Memory B cell (primary cell): ENCODE measurements around the gene UBE2J1.
A peak's percentile ranks its signal among the peaks of the same experiment; 100 is the strongest.
"Not testable (repeated sequence)": the region's sequence is repeated elsewhere in the genome, so short reads cannot be mapped to it uniquely, and the experiment has no call there.

Experiments
- ATAC-seq: fragments of 150-1000 bp; cut with Tn5 transposase; 2 replicates; pipeline ENCODE4 v1.10.0; 2021; ENCODE audit warnings: low read depth, mild to moderate bottlenecking, moderate library complexity
- DNase-seq, 2 donors: peaks; one replicate each; pipeline ENCODE4 v3.0.0; 2022; ENCODE audit warnings: low spot score in 2 of 2
- H3K27ac Mint-ChIP-seq: one replicate; pipeline ENCODE4 v1.8.0; 2022; ENCODE audit warnings: mild to moderate bottlenecking, moderate library complexity, mixed read lengths
- H3K27me3 Mint-ChIP-seq: one replicate; pipeline ENCODE4 v1.8.0; 2022; ENCODE audit warnings: mixed read lengths
- H3K36me3 Mint-ChIP-seq: one replicate; pipeline ENCODE4 v1.8.0; 2022; ENCODE audit warnings: mild to moderate bottlenecking, mixed read lengths
- H3K4me1 Mint-ChIP-seq: one replicate; pipeline ENCODE4 v1.8.0; 2022; ENCODE audit warnings: mixed read lengths
- H3K4me3 Mint-ChIP-seq: one replicate; pipeline ENCODE4 v1.8.0; 2022; ENCODE audit warnings: mild to moderate bottlenecking, moderate library complexity, mixed read lengths
- H3K9me3 Mint-ChIP-seq: one replicate; pipeline ENCODE4 v1.8.0; 2022; ENCODE audit warnings: mixed read lengths

UBE2J1 gene, protein sequence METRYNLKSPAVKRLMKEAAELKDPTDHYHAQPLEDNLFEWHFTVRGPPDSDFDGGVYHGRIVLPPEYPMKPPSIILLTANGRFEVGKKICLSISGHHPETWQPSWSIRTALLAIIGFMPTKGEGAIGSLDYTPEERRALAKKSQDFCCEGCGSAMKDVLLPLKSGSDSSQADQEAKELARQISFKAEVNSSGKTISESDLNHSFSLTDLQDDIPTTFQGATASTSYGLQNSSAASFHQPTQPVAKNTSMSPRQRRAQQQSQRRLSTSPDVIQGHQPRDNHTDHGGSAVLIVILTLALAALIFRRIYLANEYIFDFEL

DNA sequence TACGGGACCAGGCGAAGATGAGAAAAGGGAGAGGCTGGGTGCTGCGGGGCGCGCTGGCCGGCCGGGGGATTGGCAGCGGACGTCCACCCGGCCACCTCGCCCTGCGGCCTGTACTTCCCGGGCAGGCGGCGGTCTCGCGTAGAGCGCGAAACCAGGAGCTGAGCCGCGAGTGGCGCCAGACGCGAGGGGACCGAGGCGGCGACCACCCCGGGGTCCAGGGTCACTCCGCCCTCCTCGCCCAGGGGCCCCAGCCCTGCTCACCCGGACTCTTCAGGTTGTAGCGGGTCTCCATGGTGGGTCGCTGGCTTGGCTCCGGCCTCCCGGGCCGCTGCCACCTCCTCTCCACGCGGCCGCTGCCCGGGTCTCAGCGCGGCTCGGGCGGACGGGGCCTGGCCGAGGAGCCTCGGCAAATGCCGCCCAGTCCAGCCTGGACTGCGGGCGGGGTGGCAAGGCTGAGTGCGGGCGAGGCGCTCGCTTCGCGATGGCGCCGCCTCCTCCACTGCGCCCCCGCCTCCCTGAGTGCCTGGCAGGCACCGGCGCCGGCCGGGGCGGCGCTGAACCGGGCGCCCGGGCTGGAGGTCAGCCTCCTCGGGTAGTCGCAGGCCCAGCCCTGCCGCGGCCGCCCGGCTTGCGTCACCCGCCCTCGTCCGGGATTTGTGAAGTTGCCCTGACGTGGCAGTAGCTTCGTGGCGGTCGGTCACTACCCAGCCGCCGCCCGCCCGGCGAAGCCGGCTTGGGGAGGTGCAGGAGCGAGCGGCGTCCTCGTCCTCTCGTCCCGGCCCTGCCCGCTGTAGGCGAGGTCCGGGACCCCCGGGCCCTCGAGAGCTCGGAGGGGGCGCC lies at the start of gene UBE2J1:
UBE2J1 (minus strand) TSS at position 445 of the 840 bp plus-strand sequence; CDS start at position 292, 153 bp downstream.
- peak; percentile 63 to 75 for DNase-seq
- peak; percentile 69 for ATAC-seq
- H3K27ac Mint-ChIP-seq: peak within 1 kb of the TSS; percentile 98
- H3K9me3 Mint-ChIP-seq: peaks cover 1% of the 10 kb centered on the region
- H3K4me1 Mint-ChIP-seq: peaks cover 47% of the 10 kb centered on the region
- no peaks in the 10 kb centered on the region for H3K27me3 Mint-ChIP-seq
- H3K4me3 Mint-ChIP-seq: peak within 1 kb of the TSS; percentile 98
- peaks cover 16% of the 10 kb centered on the region for H3K36me3 Mint-ChIP-seq

DNA sequence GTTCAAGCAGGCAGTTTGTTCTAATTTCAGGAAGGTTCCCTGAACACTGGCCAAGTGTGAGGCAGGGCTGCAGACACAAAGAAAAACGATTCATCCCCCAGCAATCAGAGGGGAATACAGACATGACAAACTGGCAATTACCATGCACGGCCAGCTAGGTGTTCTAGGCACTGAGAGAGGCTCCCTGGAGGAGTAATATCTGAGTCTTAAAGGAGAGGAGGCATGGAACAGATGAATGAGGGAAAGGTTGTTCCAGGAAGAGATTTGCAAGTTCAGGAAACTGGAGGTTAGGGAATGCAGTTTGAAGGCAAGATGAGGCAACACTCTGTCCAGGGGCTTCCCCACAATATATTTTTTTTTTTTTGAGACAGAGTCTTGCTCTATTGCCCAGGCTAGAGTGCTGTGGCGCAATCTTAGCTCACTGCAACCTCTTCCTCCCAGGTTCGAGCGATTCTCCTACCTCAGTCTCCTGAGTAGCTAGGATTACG lies 48.4 kb upstream of the UBE2J1 start:
- no peak for DNase-seq
- H3K27ac Mint-ChIP-seq: no peak overlapping the region
- H3K4me1 Mint-ChIP-seq: no peaks in the 10 kb centered on the region
- no peak overlapping the region for H3K4me3 Mint-ChIP-seq
- no peaks in the 10 kb centered on the region for H3K9me3 Mint-ChIP-seq
- no peaks in the 10 kb centered on the region for H3K36me3 Mint-ChIP-seq
- H3K27me3 Mint-ChIP-seq: peaks cover 2% of the 10 kb centered on the region
- ATAC-seq: no peak

DNA sequence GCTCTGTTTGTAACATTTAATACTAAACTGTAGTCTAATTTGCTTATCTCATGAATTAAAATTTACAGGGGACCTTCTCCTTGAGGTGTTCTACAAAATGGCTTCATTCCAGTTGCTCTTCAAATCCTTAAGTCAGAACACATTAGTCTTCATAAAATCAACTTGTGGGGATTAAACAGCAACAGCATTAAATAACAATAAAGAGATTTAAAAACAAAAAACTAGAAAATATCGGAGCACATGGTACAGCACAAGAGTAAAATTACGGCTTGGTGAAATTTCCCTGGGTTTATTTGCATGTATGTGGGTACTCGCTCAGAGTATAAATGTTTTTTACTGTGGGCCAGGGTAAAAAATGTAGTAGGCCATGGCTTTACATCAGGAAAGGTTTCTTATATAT lies 47.5 kb upstream of the UBE2J1 start:
- no peaks in the 10 kb centered on the region for H3K9me3 Mint-ChIP-seq
- DNase-seq: no peak
- ATAC-seq: no peak
- no peak overlapping the region for H3K4me3 Mint-ChIP-seq
- H3K4me1 Mint-ChIP-seq: no peaks in the 10 kb centered on the region
- no peaks in the 10 kb centered on the region for H3K36me3 Mint-ChIP-seq
- no peaks in the 10 kb centered on the region for H3K27me3 Mint-ChIP-seq
- H3K27ac Mint-ChIP-seq: no peak overlapping the region

DNA sequence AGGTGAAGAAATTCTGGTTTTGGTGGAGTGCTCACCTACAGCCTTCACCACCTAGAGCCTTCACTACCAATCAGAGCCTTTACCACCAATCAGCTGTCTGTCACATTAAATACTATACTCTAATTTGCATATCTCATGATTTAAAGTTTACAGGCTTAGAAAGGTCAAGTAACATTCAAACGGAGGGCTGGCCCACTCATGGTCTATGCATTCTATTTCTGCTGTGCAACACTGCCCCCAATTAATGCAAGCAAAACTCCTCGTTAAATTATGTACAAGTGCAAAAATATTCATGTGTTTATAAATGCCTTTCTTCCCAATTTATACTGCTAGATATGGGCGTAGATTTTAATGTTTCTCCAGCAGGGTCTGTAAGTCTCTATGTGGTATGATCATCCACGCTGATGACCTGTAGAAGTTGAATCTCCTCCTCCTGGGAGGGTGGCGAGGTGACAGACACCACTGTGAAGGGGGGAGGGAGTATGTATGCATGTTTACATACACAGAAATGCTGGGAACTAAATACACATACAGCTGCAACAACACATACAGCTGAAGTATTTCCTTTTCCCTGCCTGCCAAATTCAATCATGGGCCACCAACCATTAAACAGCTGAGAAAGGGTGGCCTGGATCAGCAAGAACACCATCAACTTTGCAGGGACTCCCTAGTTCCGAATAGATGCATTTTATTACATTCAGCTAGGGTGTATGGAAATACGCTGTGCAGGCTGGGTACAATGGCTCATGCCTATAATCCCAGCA lies 46.4 kb upstream of the UBE2J1 start:
- ATAC-seq: no peak
- no peaks in the 10 kb centered on the region for H3K27me3 Mint-ChIP-seq

DNA sequence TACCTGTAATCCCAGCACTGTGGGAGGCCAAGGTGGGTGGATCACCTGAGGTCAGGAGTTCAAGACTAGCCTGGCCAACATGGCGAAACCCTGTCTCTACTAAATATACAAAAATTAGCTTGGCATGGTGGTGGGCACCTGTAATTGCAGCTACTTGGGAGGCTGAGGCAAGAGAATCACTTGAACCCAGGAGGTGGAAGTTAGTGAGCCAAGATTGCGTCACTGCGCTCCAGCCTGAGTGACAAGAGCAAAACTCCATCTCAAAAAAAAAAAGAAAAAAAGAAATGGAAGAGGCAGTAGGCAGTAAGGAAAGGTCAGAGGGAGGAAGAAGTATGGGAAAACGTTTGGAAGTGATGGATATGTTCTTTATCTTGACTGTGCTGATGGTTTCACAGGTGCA lies 45.4 kb upstream of the UBE2J1 start:
- DNase-seq, H3K4me1 Mint-ChIP-seq, H3K36me3 Mint-ChIP-seq, ATAC-seq, H3K4me3 Mint-ChIP-seq, H3K9me3 Mint-ChIP-seq, H3K27ac Mint-ChIP-seq, H3K27me3 Mint-ChIP-seq: not testable (repeated sequence)

More for the DNA sequence above, 46.4 kb upstream of the UBE2J1 start:
- H3K4me3 Mint-ChIP-seq: no peak overlapping the region
- DNase-seq: no peak
- H3K4me1 Mint-ChIP-seq: no peaks in the 10 kb centered on the region
- H3K36me3 Mint-ChIP-seq: no peaks in the 10 kb centered on the region
- H3K9me3 Mint-ChIP-seq: no peaks in the 10 kb centered on the region
- no peak overlapping the region for H3K27ac Mint-ChIP-seq

DNA sequence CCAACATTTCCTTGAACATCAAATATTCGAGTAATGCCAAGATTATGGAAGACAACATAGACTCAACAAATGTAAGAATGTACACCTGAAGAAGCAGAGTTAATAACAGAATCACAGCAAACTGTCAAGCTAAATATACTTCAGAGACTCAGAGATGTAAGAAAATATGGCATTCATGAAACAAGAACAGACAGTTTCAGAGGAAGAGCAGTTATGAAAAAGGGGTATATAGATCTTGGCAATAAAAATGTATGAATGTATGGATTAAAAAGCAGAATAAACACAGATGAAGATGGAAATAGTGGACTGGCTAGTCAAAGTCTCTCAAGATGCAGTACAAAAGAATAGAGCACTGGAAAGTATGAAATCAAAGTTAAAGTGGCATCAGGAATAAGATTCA lies 41.1 kb upstream of the UBE2J1 start:
- H3K27me3 Mint-ChIP-seq: peaks cover 8% of the 10 kb centered on the region
- H3K9me3 Mint-ChIP-seq: peaks cover 10% of the 10 kb centered on the region
- ATAC-seq (no peak), DNase-seq (no peak)
- H3K4me3 Mint-ChIP-seq: no peak overlapping the region
- H3K36me3 Mint-ChIP-seq: peaks cover 8% of the 10 kb centered on the region
- H3K27ac Mint-ChIP-seq: no peak overlapping the region
- H3K4me1 Mint-ChIP-seq: no peaks in the 10 kb centered on the region

DNA sequence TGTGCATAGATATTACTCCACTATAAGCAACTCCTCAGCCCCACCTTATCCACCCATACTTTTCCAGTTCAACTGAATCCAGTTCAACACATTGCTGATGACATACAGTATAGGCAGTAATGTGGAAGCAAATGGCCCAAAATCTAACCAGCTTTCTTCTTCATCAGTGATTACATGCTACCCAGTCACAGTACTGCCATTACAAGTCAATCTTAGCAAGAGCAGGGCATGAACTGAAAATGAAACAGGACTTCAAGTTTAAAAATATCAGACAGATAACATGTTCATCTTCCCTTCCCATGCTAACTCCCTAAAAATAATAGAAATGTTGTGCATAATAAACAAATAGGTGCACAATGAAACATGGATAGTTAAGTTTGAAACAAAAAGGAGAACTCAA lies 40.3 kb upstream of the UBE2J1 start:
- DNase-seq (no peak), ATAC-seq (no peak)
- peaks cover 10% of the 10 kb centered on the region for H3K9me3 Mint-ChIP-seq
- peaks cover 8% of the 10 kb centered on the region for H3K36me3 Mint-ChIP-seq
- H3K4me1 Mint-ChIP-seq: no peaks in the 10 kb centered on the region
- no peak overlapping the region for H3K27ac Mint-ChIP-seq
- H3K27me3 Mint-ChIP-seq: peaks cover 8% of the 10 kb centered on the region
- H3K4me3 Mint-ChIP-seq: no peak overlapping the region

DNA sequence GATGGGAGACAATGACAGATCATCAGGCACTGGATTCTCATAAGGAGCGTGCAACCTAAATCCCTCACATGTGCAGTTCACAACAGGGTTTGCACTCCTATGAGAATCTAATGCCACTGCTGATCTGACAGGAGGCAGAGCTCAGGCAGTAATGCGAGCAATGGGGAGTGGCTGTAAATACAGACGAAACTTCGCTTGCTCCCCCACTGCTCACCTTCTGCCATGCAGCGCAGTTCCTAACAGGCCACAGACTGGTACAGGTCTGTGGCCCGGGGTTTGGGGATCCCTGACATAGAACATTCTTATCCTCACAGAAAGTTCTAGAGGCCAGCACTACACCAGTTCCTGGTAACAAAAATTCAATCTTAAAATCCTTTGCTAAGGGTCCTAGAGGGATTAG lies 36.3 kb upstream of the UBE2J1 start:
- Mint-ChIP-seq H3K27me3 (peaks cover 12% of the 10 kb centered on the region), H3K9me3 (peaks cover 9% of the 10 kb centered on the region), H3K27ac (no peak overlapping the region), H3K4me1 (peaks cover 8% of the 10 kb centered on the region), H3K36me3 (peaks cover 8% of the 10 kb centered on the region), H3K4me3 (no peak overlapping the region)
- DNase-seq (no peak), ATAC-seq (no peak)

DNA sequence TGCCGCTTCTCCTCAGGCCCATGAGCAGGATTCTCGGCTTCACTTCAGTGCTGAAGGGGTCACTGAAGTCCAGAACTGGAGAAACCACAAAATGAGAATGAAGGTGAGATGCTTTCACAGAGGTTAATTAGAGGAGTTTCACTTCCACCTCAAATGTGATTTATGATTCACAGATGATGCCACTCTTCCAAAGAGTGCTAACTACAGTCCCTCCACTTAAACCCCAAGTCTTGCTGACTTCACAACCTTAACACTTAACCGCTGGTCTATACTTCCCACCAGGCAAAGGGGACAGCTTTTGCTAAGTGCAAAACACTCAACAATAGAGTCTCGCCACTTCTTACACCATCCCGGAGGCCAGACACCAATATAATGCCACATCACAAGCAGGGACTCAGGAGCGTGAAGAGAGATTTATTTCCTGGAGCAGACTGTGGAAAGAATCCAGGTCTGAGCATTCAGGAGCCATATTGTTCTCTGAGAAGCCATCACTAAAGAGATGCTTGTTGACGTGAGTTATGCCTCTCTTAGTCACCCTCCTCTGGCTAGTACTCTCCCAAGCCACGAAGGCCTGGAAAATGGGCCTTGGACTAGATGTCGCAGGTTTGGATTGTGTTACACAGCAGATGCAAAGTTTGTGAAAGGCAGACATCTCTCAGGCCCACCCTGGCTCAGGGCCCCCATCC lies 35.1 kb upstream of the UBE2J1 start:
- H3K36me3 Mint-ChIP-seq: no peaks in the 10 kb centered on the region
- H3K27me3 Mint-ChIP-seq: peaks cover 6% of the 10 kb centered on the region
- DNase-seq (peak in 1 of 2 donors; percentile 21), ATAC-seq (peak; percentile 96)
- H3K9me3 Mint-ChIP-seq: peaks cover 1% of the 10 kb centered on the region
- H3K4me1 Mint-ChIP-seq: peaks cover 8% of the 10 kb centered on the region
- H3K4me3 Mint-ChIP-seq: peak overlapping the region; percentile 40
- H3K27ac Mint-ChIP-seq: no peak overlapping the region

DNA sequence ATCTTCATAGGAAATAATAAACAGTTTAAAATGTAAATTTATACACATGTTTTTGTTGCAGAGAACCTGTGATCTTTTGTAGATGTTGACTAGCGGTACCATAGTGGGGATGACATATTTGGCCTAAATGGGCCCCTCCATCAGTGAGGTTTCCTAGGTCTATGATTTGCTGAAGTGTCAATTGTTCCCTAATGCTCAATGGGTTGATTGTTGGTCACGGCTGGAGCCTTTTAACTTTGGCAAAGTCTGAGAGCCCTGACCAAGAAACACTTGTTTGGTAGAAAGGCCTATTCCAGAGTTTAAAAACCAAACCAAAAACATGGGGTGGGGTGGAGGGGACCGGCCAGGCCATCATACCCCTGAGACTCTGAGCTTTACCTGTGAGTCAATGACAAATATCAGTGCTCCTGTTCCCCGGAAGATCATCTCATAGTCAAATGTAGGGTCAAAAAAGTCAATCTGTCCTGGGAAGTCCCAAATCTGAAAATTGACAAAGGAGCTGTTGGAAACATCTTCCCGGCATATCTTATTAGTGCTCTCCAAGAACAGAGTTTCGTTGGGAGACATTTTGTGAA lies 34.5 kb upstream of the UBE2J1 start:
- peaks cover 6% of the 10 kb centered on the region for H3K27me3 Mint-ChIP-seq
- no peak for DNase-seq
- peak; percentile 18 for ATAC-seq
- no peak overlapping the region for H3K27ac Mint-ChIP-seq
- peaks cover 8% of the 10 kb centered on the region for H3K4me1 Mint-ChIP-seq
- H3K4me3 Mint-ChIP-seq: peak overlapping the region; percentile 43
- H3K9me3 Mint-ChIP-seq: peaks cover 1% of the 10 kb centered on the region
- H3K36me3 Mint-ChIP-seq: no peaks in the 10 kb centered on the region

DNA sequence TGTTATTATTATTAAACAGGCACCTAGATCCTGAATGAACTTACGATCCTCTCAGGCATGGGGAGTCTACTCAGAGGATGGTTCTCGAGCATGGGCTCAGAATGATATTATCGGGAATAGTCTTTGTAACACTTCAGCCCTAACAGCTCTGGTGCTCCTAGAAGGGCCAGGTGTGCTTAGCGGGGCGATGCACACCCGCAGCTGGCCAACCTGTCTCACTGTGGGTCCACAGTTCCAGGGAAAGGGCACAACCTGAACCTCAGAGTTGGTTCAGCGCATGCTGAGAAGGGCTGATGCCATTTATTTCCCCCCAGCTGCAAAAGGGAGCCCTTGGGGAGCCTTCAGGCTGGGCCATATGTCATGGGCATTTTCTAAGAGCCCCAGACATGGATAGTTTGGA lies 33.3 kb upstream of the UBE2J1 start:
- no peak for ATAC-seq
- H3K27me3 Mint-ChIP-seq: peaks cover 6% of the 10 kb centered on the region
- H3K9me3 Mint-ChIP-seq: no peaks in the 10 kb centered on the region
- no peak overlapping the region for H3K4me3 Mint-ChIP-seq
- H3K4me1 Mint-ChIP-seq: peaks cover 8% of the 10 kb centered on the region
- H3K36me3 Mint-ChIP-seq: no peaks in the 10 kb centered on the region
- no peak overlapping the region for H3K27ac Mint-ChIP-seq
- DNase-seq: no peak

DNA sequence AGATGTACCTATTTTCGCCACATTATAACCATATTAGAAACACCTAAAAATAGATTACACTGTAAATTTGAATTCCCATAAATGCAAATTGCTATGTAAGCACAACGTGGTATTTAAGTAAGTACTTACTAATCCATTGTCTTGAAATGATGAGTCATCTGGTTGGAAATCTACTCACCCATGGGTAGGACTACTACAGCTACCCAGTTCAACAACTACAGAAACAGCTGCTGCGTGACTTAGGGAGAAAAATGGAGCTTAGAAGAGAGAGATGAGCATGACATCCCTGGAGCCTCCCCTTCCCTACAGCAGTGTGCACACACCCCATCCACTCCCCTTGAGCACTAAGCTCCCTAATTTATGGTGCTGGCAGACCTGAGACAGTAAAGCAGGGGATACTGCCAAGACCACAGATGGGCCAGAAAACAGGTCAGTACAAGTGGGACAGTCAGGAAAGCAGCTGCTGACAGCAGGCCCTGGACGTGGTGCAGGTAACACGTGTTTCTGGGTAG lies 32.7 kb upstream of the UBE2J1 start:
- DNase-seq: no peak
- Mint-ChIP-seq H3K27ac (no peak overlapping the region), H3K4me3 (no peak overlapping the region)

DNA sequence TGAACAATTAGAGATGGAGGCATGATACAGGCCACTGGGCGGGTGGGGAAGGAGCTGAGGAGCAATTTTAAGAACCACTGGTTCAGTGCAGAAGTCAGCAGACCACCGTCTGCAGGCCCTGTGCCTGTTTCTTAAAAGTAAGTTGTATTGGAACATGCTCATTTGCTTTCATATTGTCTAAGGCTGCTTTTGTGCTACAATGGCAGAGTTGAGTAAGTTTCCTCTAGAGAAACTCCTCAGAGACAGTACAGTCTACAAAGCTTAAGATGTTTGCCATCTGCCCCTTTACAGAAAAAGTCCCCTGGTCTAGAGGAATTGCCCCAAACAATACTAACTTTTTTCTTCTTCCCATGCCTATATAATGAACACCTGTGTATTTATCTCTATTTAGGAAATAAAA lies 28.5 kb upstream of the UBE2J1 start:
- H3K4me1 Mint-ChIP-seq: peaks cover 6% of the 10 kb centered on the region
- H3K36me3 Mint-ChIP-seq: no peaks in the 10 kb centered on the region
- DNase-seq (no peak), ATAC-seq (no peak)
- H3K9me3 Mint-ChIP-seq: no peaks in the 10 kb centered on the region
- no peak overlapping the region for H3K27ac Mint-ChIP-seq
- no peak overlapping the region for H3K4me3 Mint-ChIP-seq
- peaks cover 4% of the 10 kb centered on the region for H3K27me3 Mint-ChIP-seq

More for the DNA sequence above, 32.7 kb upstream of the UBE2J1 start:
- H3K9me3 Mint-ChIP-seq: no peaks in the 10 kb centered on the region
- H3K36me3 Mint-ChIP-seq: no peaks in the 10 kb centered on the region
- ATAC-seq: no peak
- H3K4me1 Mint-ChIP-seq: peaks cover 8% of the 10 kb centered on the region
- H3K27me3 Mint-ChIP-seq: peaks cover 5% of the 10 kb centered on the region
